WI38 (cell line): ENCODE data around the gene RARB.
A peak's percentile ranks its signal among the peaks of the same experiment; 100 is the strongest.

Experiments used
- H3K4me3 ChIP-seq: 2 replicates; pipeline ENCODE4 v1.5.1; 2011; ENCODE audit warnings: low read depth, mild to moderate bottlenecking, control low read depth, low read length
- TF ChIP-seq, protein P1 (sequence below): IDR thresholded peaks from 2 replicates; pipeline ENCODE4 v1.5.1; 2012; ENCODE audit warnings: low read depth, mild to moderate bottlenecking, control low read depth, low read length

The RARB gene

DNA sequence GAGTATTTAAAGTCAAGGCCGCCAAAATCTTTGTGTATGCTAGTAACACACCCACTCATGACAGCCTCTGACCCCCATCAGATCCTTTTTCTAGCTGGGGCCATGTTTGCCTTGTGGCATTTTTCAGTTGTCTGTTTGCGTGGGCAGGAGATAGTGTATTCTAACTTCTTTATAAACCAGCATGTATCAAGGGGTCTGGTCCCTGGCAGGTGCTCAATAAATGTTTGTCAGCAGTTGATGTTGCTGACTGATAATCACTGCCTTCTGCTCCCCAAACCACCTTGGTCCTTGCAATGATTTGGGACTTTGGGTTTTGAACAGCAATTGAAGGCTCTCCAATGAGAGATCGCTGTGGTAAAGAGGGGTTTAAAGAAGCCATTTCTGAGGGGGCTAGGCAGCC, 19.2 kb downstream of the RARB start:
- no peak overlapping the region for H3K4me3 ChIP-seq
- TF ChIP-seq, protein P1, sequence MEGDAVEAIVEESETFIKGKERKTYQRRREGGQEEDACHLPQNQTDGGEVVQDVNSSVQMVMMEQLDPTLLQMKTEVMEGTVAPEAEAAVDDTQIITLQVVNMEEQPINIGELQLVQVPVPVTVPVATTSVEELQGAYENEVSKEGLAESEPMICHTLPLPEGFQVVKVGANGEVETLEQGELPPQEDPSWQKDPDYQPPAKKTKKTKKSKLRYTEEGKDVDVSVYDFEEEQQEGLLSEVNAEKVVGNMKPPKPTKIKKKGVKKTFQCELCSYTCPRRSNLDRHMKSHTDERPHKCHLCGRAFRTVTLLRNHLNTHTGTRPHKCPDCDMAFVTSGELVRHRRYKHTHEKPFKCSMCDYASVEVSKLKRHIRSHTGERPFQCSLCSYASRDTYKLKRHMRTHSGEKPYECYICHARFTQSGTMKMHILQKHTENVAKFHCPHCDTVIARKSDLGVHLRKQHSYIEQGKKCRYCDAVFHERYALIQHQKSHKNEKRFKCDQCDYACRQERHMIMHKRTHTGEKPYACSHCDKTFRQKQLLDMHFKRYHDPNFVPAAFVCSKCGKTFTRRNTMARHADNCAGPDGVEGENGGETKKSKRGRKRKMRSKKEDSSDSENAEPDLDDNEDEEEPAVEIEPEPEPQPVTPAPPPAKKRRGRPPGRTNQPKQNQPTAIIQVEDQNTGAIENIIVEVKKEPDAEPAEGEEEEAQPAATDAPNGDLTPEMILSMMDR = no peak

DNA sequence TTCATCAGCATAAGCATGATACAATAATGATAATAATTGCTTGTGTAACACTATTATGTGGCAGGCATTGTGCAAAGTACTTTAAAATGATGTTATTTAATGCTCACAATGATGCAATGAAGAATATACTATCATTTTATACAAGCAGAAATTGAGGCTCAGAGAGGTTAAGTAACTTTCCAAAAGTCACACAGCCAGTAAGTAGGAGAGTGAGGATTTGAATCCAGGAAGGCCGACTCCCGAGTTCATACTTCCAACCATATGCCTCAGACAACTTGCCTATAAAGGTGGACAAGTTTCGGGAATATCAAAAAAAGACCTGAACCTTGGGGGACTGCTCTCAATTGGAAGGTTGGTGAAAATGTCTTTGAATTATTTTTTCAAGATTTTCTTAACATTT, 19.9 kb downstream of the RARB start:
- no peak overlapping the region for H3K4me3 ChIP-seq
- TF ChIP-seq, protein P1 = no peak

DNA sequence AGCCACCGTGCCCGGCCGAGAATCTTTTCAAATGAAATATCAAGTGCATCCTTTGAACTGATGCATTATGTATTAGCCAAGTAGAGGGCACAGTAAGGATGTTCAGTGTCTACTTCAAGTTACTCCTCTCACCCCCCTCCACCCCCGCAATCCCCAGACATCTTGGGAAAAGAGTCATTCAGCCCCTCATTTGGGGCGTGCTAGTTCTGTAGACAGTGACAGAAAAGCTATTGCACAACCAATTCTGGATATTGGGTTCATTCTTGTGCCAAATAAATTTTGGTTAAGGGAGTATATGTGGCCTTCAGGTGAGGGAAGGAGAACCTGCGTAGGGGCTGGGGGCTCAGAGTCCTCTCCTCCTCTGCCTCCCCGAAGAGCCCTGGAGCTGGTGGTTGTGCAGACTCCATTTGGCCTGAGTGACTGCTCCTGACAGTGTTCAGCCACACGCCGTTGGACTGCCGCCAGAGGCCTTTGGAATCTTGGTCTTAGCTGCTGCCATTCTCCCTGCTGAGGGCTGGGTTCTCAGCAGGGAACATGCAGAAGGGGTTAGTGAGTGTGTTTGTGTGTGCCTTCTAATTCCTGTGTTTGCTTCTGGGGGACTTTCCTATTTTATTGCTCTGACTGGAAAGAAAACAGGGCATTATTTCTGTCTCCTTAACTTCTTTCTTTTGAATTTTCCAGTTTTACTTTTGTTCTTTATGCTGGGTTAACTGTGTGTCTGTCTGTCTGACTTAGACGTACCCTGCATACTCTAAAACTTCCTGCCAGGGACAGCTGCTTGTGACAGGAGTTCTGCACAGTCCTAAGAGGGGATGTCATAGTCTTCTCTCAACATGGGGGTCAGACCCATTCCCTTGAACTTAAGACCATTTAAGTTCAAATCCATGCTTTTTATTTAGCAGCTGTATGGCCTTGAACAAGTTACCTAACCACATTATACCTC, 21.0 kb downstream of the RARB start:
- no peak overlapping the region for H3K4me3 ChIP-seq
- TF ChIP-seq, protein P1 = no peak

DNA sequence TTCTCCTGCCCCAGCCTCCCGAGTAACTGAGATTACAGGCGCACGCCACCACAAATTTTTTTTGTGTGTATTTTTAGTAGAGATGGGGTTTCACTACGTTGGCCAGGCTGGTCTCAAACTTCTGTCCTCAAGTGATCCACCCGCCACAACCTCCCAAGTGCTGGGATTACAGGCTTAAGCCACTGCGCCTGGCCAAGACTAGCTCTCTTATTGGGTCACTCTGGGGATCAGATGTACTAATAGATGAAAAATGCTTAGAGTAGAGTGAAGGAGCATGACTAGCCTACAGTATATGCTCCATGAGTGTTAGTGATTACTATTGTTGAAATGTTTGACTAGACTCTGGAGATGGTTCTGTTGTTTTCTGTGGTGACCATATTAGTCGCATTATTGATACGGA, 21.8 kb downstream of the RARB start:
- TF ChIP-seq, protein P1 = no peak
- no peak overlapping the region for H3K4me3 ChIP-seq

DNA sequence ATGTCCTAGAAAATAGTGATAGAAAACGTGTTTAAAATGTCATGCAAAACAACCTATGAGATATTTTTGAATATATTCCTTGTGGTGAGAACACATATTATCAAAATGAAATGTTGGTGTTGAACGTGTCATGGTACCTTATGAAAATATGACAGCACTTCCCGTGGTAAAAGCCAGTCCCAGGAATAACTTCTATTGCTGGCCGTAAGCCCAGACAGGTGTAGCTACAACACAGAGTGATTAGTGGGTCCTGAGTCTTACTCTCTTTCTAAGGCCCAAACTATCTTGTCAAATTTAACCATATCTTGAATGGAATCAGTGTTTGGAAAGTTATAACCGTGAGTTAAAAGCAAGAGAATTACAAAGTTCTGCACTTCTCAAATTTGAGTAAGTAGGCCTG, 24.1 kb downstream of the RARB start:
- TF ChIP-seq, protein P1 = no peak
- H3K4me3 ChIP-seq = no peak overlapping the region

DNA sequence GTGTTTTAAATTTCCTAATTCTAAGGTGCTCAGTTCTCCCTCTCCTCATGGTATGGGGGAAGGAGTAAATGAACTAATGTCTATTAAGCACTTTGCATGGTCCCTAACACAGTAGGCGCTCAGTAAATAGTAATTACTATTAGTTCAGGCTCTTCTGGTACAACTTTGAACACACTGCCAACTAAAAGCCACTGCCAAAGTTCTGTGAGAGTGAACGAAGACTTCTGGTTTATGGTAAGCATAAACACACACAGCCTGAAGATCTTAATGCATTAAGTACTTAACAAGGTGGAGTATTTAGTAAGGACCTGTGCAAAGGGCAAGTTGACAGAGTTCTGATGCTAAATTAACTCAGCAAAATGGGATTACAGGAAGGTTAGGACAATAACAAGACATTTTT, 24.7 kb downstream of the RARB start:
- H3K4me3 ChIP-seq = no peak overlapping the region
- TF ChIP-seq, protein P1 = no peak

DNA sequence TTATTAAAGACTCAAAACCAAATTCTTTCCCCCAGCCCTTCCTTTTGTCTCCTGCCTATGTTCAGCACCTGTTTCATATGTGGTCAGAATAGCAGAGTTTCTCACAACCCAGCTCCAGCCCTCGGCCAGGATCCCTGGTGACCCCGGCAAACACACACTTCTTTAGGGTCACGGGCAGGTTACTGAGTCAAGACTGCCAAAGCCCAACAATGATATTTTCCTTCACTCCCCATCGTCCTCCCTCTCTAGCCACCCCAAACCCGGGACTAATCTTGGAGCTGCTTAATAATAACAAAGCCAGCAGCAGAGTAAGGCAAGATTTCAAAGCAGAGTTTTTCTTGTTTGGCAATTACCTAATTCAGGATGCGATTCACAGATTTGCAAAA, 25.5 kb downstream of the RARB start:
- H3K4me3 ChIP-seq = peak overlapping the region; percentile 20; the same call in 1 of the 2 replicates
- TF ChIP-seq, protein P1 = no peak
